Loucy (cell line): Measurements from ENCODE around the gene UBE2G2.

ENCODE experiments used
- H2AFZ ChIP-seq: fragments of 200-600 bp; sonication (generic); 2 replicates; pipeline ENCODE4 v1.6.0; 2016; ENCODE audit warnings: antibody characterized with exemption, mild to moderate bottlenecking, low read length, moderate library complexity
- H3F3A ChIP-seq: fragments of 200-600 bp; 2 replicates; pipeline ENCODE4 v1.6.0; 2016; ENCODE audit warnings: antibody characterized with exemption, low read depth, mild to moderate bottlenecking
- H3K27me3 ChIP-seq: fragments of 200-600 bp; sonication (generic); 2 replicates; pipeline ENCODE4 v1.6.1; 2014; ENCODE audit warnings: low read length, mild to moderate bottlenecking; ENCODE audit not compliant: insufficient read depth, poor library complexity, severe bottlenecking
- H3K36me3 ChIP-seq: fragments of 200-600 bp; sonication (generic); 2 replicates; pipeline ENCODE4 v1.6.1; 2016; ENCODE audit warnings: low read length; ENCODE audit not compliant: insufficient read depth
- H3K4me1 ChIP-seq: fragments of 200-600 bp; sonication (generic); 2 replicates; pipeline ENCODE4 v1.5.1; 2014; ENCODE audit warnings: low read length, mild to moderate bottlenecking; ENCODE audit not compliant: insufficient read depth, poor library complexity, severe bottlenecking
- H3K4me2 ChIP-seq: fragments of 200-600 bp; sonication (generic); 2 replicates; pipeline ENCODE4 v1.6.0; 2014; ENCODE audit warnings: antibody characterized with exemption, low read length, low read depth, mild to moderate bottlenecking; ENCODE audit not compliant: poor library complexity, severe bottlenecking
- H3K4me3 ChIP-seq: fragments of 200-600 bp; sonication (generic); 2 replicates; pipeline ENCODE4 v1.5.1; 2014; ENCODE audit warnings: low read length, mild to moderate bottlenecking, mixed read lengths; ENCODE audit not compliant: poor library complexity, severe bottlenecking
- H3K79me2 ChIP-seq: fragments of 200-600 bp; sonication (generic); 2 replicates; pipeline ENCODE4 v1.6.1; 2014; ENCODE audit warnings: low read length; ENCODE audit not compliant: insufficient read depth
- H3K9ac ChIP-seq: fragments of 200-600 bp; sonication (generic); 2 replicates; pipeline ENCODE4 v1.6.0; 2014; ENCODE audit warnings: mild to moderate bottlenecking, low read depth, low read length, moderate library complexity; ENCODE audit not compliant: poor library complexity, severe bottlenecking
- H3K9me2 ChIP-seq: fragments of 200-600 bp; sonication (generic); replicated peaks from 2 replicates; pipeline ENCODE4 v1.6.1; 2016; ENCODE audit warnings: low read depth, low read length, mixed read lengths
- H3K9me3 ChIP-seq: fragments of 200-600 bp; sonication (generic); 2 replicates; pipeline ENCODE4 v1.6.1; 2014; ENCODE audit warnings: mild to moderate bottlenecking, antibody characterized with exemption, low read length, low read depth; ENCODE audit not compliant: insufficient read depth
- H4K20me1 ChIP-seq: fragments of 200-600 bp; sonication (generic); 2 replicates; pipeline ENCODE4 v1.6.0; 2014; ENCODE audit warnings: antibody characterized with exemption, low read length, mild to moderate bottlenecking; ENCODE audit not compliant: insufficient read depth, poor library complexity, severe bottlenecking
- CTCF ChIP-seq: fragments of 200-600 bp; sonication (generic); conservative IDR thresholded peaks from 2 replicates; pipeline ENCODE4 v1.5.1; 2014; ENCODE audit warnings: mild to moderate bottlenecking, antibody characterized with exemption, low read length
- EZH2phosphoT487 ChIP-seq: fragments of 200-600 bp; IDR thresholded peaks from 2 replicates; pipeline ENCODE4 v1.6.1; 2018; ENCODE audit warnings: antibody characterized with exemption, mild to moderate bottlenecking, moderate library complexity, borderline replicate concordance

The UBE2G2 gene

GRCh38 chr21:44849616-44850130, 48.1 kb upstream of the UBE2G2 start:
- H3K4me1 ChIP-seq: no peaks in the 10 kb centered on the region
- H4K20me1 ChIP-seq: peaks cover 17% of the 10 kb centered on the region
- no peak overlapping the region for H2AFZ ChIP-seq
- H3K9ac ChIP-seq: no peak overlapping the region
- H3F3A ChIP-seq: no peaks in the 10 kb centered on the region
- H3K79me2 ChIP-seq: peaks cover 21% of the 10 kb centered on the region; the same call in 1 of the 2 replicates
- H3K4me2 ChIP-seq: no peak overlapping the region
- no peaks in the 10 kb centered on the region for H3K9me2 ChIP-seq
- H3K36me3 ChIP-seq: peaks cover 59% of the 10 kb centered on the region
- no peak for TF ChIP-seq EZH2phosphoT487
- no peaks in the 10 kb centered on the region for H3K27me3 ChIP-seq
- H3K9me3 ChIP-seq: no peaks in the 10 kb centered on the region
- H3K4me3 ChIP-seq: no peak overlapping the region

GRCh38 chr21:44848821-44849521, 47.4 kb upstream of the UBE2G2 start:
- Histone ChIP-seq H3K9me2 (no peaks in the 10 kb centered on the region), H3K9ac (no peak overlapping the region), H3K36me3 (peaks cover 52% of the 10 kb centered on the region), H3K27me3 (no peaks in the 10 kb centered on the region), H2AFZ (no peak overlapping the region), H3K9me3 (no peaks in the 10 kb centered on the region), H3K4me2 (no peak overlapping the region), H3F3A (no peaks in the 10 kb centered on the region), H4K20me1 (peaks cover 10% of the 10 kb centered on the region), H3K79me2 (peaks cover 15% of the 10 kb centered on the region; the same call in 1 of the 2 replicates), H3K4me3 (no peak overlapping the region), H3K4me1 (no peaks in the 10 kb centered on the region)
- TF ChIP-seq EZH2phosphoT487 (no peak), CTCF (no peak)

GRCh38 chr21:44847261-44848056, 45.8 kb upstream of the UBE2G2 start:
- H3K4me2 ChIP-seq: no peak overlapping the region

More at GRCh38 chr21:44847261-44848056, 45.8 kb upstream of the UBE2G2 start:
- TF ChIP-seq CTCF: no peak
- TF ChIP-seq EZH2phosphoT487: no peak
- H3K27me3 ChIP-seq: no peaks in the 10 kb centered on the region
- no peaks in the 10 kb centered on the region for H3K9me3 ChIP-seq
- H3K4me3 ChIP-seq: no peak overlapping the region
- H3F3A ChIP-seq: no peaks in the 10 kb centered on the region
- H2AFZ ChIP-seq: no peak overlapping the region
- peaks cover 1% of the 10 kb centered on the region for H4K20me1 ChIP-seq
- H3K9me2 ChIP-seq: no peaks in the 10 kb centered on the region
- no peaks in the 10 kb centered on the region for H3K4me1 ChIP-seq
- H3K36me3 ChIP-seq: peaks cover 40% of the 10 kb centered on the region
- no peak overlapping the region for H3K9ac ChIP-seq
- H3K79me2 ChIP-seq: peaks cover 2% of the 10 kb centered on the region; the same call in 1 of the 2 replicates
